HEK293 (cell line): ENCODE measurements around the gene ARL15.

Experiments
- CTCF ChIA-PET: fragments of 350-600 bp; formaldehyde crosslinking; extraction: SDS; loops from one replicate; lab custom pipeline; 2021; ENCODE audit warnings: antibody characterized with exemption; lab: Yijun Ruan, JAX
- POLR2A ChIA-PET: fragments of 300-600 bp; formaldehyde crosslinking; extraction: SDS; loops from one replicate; lab custom pipeline; 2020; ENCODE audit warnings: antibody characterized with exemption, inconsistent platforms; lab: Yijun Ruan, JAX
- H3K27ac ChIP-seq: fragments of 200-500 bp; sonication (Bioruptor generic); 2 replicates; pipeline ENCODE4 v1.5.1; 2014; ENCODE audit warnings: low read depth, low read length, control low read depth, inconsistent platforms; ENCODE audit errors: extremely low read depth
- H3K36me3 ChIP-seq, 2 experiments: fragments of 200-500 bp in 1 of 2; sonication (Bioruptor generic) in 1 of 2; 1 replicate in 1 of 2; 2 replicates in 1 of 2; pipeline ENCODE4 v1.5.1; 2014 to 2017; ENCODE audit warnings: inconsistent platforms in 2 of 2, low read length in 2 of 2; ENCODE audit not compliant: control insufficient read depth in 2 of 2, insufficient read depth in 1 of 2
- H3K4me1 ChIP-seq: fragments of 200-500 bp; sonication (Bioruptor generic); 2 replicates; pipeline ENCODE4 v1.5.1; 2014; ENCODE audit warnings: mild to moderate bottlenecking, low read length, inconsistent platforms; ENCODE audit not compliant: control insufficient read depth, insufficient read depth
- H3K4me3 ChIP-seq: 2 replicates; pipeline ENCODE4 v1.5.1; 2011; ENCODE audit warnings: low read depth, mild to moderate bottlenecking, control low read depth, low read length, moderate library complexity
- H3K9me3 ChIP-seq: fragments of 200-500 bp; sonication (Bioruptor generic); 2 replicates; pipeline ENCODE4 v1.5.1; 2014; ENCODE audit warnings: low read depth, low read length, inconsistent platforms; ENCODE audit not compliant: control insufficient read depth, insufficient read depth
- GFI1B ChIP-seq: fragments of 450-650 bp; formaldehyde crosslinking; IDR thresholded peaks from 2 replicates; pipeline ENCODE4 v1.5.1; 2016; ENCODE audit warnings: missing biosample characterization, missing genetic modification characterization
- OSR2 ChIP-seq: fragments of 450-650 bp; formaldehyde crosslinking; IDR thresholded peaks from 2 replicates; pipeline ENCODE4 v1.5.1; 2016; ENCODE audit warnings: missing biosample characterization, missing genetic modification characterization
- TCF7L2 ChIP-seq: IDR thresholded peaks from 2 replicates; pipeline ENCODE4 v1.6.1; 2011; ENCODE audit warnings: low read depth, mild to moderate bottlenecking, inconsistent platforms, low read length, moderate library complexity, borderline replicate concordance
- WT1 ChIP-seq: fragments of 450-650 bp; formaldehyde crosslinking; IDR thresholded peaks from 2 replicates; pipeline ENCODE4 v1.5.1; 2016; ENCODE audit warnings: missing biosample characterization, missing genetic modification characterization
- ZBTB1 ChIP-seq: fragments of 450-650 bp; formaldehyde crosslinking; IDR thresholded peaks from 2 replicates; pipeline ENCODE4 v1.5.1; 2016; ENCODE audit warnings: missing biosample characterization, missing genetic modification characterization
- ZEB2 ChIP-seq: fragments of 450-650 bp; formaldehyde crosslinking; IDR thresholded peaks from 2 replicates; pipeline ENCODE4 v1.5.1; 2016; ENCODE audit warnings: missing biosample characterization, missing genetic modification characterization
- ZNF184 ChIP-seq: fragments of 450-650 bp; IDR thresholded peaks from 2 replicates; pipeline ENCODE4 v1.5.1; 2018; ENCODE audit warnings: missing biosample characterization, mild to moderate bottlenecking, missing genetic modification characterization
- ZNF266 ChIP-seq: fragments of 450-650 bp; formaldehyde crosslinking; IDR thresholded peaks from 2 replicates; pipeline ENCODE4 v1.5.1; 2016; ENCODE audit warnings: missing biosample characterization, missing genetic modification characterization, low read depth
- ZNF302 ChIP-seq: fragments of 450-650 bp; formaldehyde crosslinking; IDR thresholded peaks from 2 replicates; pipeline ENCODE4 v1.5.1; 2016; ENCODE audit warnings: missing biosample characterization, missing genetic modification characterization, low read depth
- ZNF311 ChIP-seq: fragments of 450-650 bp; formaldehyde crosslinking; IDR thresholded peaks from 2 replicates; pipeline ENCODE4 v1.5.1; 2017; ENCODE audit warnings: missing biosample characterization, missing genetic modification characterization, borderline replicate concordance
- ZNF394 ChIP-seq: fragments of 450-650 bp; formaldehyde crosslinking; IDR thresholded peaks from 2 replicates; pipeline ENCODE4 v1.5.1; 2016; ENCODE audit warnings: missing biosample characterization, missing genetic modification characterization, mild to moderate bottlenecking, moderate library complexity, borderline replicate concordance
- ZNF548 ChIP-seq: fragments of 450-650 bp; formaldehyde crosslinking; IDR thresholded peaks from 2 replicates; pipeline ENCODE4 v1.5.1; 2016; ENCODE audit warnings: missing biosample characterization, missing genetic modification characterization
- ZNF558 ChIP-seq: fragments of 450-650 bp; formaldehyde crosslinking; IDR thresholded peaks from 2 replicates; pipeline ENCODE4 v1.5.1; 2016; ENCODE audit warnings: missing biosample characterization, missing genetic modification characterization
- ZNF626 ChIP-seq: fragments of 450-650 bp; sonication (Bioruptor Pico); formaldehyde crosslinking; IDR thresholded peaks from 2 replicates; pipeline ENCODE4 v1.5.1; 2018; ENCODE audit warnings: missing biosample characterization, missing genetic modification characterization, inconsistent platforms
- ZNF629 ChIP-seq: fragments of 450-650 bp; formaldehyde crosslinking; IDR thresholded peaks from 2 replicates; pipeline ENCODE4 v1.5.1; 2017; ENCODE audit warnings: missing biosample characterization, missing genetic modification characterization
- ZNF654 ChIP-seq: fragments of 450-650 bp; formaldehyde crosslinking; IDR thresholded peaks from 2 replicates; pipeline ENCODE4 v1.5.1; 2016; ENCODE audit warnings: low read depth, missing biosample characterization, missing genetic modification characterization
- ZNF658 ChIP-seq: fragments of 450-650 bp; formaldehyde crosslinking; IDR thresholded peaks from 2 replicates; pipeline ENCODE4; 2016; ENCODE audit warnings: missing biosample characterization, missing genetic modification characterization
- ZNF768 ChIP-seq: fragments of 450-650 bp; formaldehyde crosslinking; IDR thresholded peaks from 2 replicates; pipeline ENCODE4 v1.5.1; 2018; ENCODE audit warnings: missing biosample characterization, mild to moderate bottlenecking, missing genetic modification characterization
- TF ChIP-seq, protein P1 (sequence below): fragments of 450-650 bp; formaldehyde crosslinking; IDR thresholded peaks from 2 replicates; pipeline ENCODE4 v1.5.1; 2016; ENCODE audit warnings: missing biosample characterization, missing genetic modification characterization
- TF ChIP-seq, protein P2 (sequence below): fragments of 450-650 bp; formaldehyde crosslinking; IDR thresholded peaks from 2 replicates; pipeline ENCODE4 v1.5.1; 2016; ENCODE audit warnings: missing biosample characterization, missing genetic modification characterization
- TF ChIP-seq, protein P3 (sequence below): fragments of 450-650 bp; formaldehyde crosslinking; IDR thresholded peaks from 2 replicates; pipeline ENCODE4 v1.5.1; 2017; ENCODE audit warnings: missing biosample characterization, missing genetic modification characterization
- TF ChIP-seq, protein P4 (sequence below): fragments of 450-650 bp; formaldehyde crosslinking; IDR thresholded peaks from 2 replicates; pipeline ENCODE4 v1.5.1; 2017; ENCODE audit warnings: missing biosample characterization, missing genetic modification characterization

ARL15 gene

DNA sequence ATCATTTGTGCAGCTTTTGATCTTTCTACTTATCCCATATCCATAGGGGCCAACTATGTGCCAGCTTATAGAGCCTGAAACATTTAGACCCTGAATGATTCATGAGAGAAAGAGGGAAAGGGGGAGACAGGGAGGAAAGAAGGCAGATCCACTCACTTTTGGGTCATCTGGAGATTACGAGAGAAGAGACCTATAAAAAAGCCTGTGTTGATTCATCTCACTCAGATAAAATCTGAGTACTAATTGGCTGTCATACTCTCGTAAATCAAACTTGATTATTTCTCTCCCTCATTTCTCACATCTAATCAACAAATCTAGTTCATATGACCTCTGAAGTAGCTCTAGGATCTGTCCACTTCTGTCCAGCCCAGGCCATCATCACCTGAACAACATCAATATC, 137.1 kb downstream of the ARL15 start:
- TF ChIP-seq OSR2 (peak; percentile 16; the same call in 1 of the 2 replicates), ZBTB1 (no peak), ZNF629 (tag by site-specific recombination) (no peak), TCF7L2 (0 out of 2 replicates have a peak, but pooled peaks have one; percentile 23), WT1 (tag by site-specific recombination) (0 out of 2 replicates have a peak, but pooled peaks have one; percentile 31)
- TF ChIP-seq, protein P1, sequence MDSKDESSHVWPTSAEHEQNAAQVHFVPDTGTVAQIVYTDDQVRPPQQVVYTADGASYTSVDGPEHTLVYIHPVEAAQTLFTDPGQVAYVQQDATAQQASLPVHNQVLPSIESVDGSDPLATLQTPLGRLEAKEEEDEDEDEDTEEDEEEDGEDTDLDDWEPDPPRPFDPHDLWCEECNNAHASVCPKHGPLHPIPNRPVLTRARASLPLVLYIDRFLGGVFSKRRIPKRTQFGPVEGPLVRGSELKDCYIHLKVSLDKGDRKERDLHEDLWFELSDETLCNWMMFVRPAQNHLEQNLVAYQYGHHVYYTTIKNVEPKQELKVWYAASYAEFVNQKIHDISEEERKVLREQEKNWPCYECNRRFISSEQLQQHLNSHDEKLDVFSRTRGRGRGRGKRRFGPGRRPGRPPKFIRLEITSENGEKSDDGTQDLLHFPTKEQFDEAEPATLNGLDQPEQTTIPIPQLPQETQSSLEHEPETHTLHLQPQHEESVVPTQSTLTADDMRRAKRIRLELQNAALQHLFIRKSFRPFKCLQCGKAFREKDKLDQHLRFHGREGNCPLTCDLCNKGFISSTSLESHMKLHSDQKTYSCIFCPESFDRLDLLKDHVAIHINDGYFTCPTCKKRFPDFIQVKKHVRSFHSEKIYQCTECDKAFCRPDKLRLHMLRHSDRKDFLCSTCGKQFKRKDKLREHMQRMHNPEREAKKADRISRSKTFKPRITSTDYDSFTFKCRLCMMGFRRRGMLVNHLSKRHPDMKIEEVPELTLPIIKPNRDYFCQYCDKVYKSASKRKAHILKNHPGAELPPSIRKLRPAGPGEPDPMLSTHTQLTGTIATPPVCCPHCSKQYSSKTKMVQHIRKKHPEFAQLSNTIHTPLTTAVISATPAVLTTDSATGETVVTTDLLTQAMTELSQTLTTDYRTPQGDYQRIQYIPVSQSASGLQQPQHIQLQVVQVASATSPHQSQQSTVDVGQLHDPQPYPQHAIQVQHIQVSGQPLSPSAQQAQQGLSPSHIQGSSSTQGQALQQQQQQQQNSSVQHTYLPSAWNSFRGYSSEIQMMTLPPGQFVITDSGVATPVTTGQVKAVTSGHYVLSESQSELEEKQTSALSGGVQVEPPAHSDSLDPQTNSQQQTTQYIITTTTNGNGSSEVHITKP, result 0 out of 2 replicates have a peak, but pooled peaks have one; percentile 9
- TF ChIP-seq, all 188 proteins: peak for 4
- CTCF ChIA-PET, result interaction anchor here (0.5 to 0.7 kb wide), 3 partner anchors 44 to 1613 kb away, joined by 3 read pairs; no protein-coding TSS in a partner anchor
- Histone ChIP-seq H3K4me1 (no peaks in the 10 kb centered on the region), H3K4me3 (no peak overlapping the region), H3K9me3 (no peaks in the 10 kb centered on the region), H3K36me3 (no peaks in the 10 kb centered on the region), H3K27ac (no peak overlapping the region)
- POLR2A ChIA-PET, result no interaction called here

DNA sequence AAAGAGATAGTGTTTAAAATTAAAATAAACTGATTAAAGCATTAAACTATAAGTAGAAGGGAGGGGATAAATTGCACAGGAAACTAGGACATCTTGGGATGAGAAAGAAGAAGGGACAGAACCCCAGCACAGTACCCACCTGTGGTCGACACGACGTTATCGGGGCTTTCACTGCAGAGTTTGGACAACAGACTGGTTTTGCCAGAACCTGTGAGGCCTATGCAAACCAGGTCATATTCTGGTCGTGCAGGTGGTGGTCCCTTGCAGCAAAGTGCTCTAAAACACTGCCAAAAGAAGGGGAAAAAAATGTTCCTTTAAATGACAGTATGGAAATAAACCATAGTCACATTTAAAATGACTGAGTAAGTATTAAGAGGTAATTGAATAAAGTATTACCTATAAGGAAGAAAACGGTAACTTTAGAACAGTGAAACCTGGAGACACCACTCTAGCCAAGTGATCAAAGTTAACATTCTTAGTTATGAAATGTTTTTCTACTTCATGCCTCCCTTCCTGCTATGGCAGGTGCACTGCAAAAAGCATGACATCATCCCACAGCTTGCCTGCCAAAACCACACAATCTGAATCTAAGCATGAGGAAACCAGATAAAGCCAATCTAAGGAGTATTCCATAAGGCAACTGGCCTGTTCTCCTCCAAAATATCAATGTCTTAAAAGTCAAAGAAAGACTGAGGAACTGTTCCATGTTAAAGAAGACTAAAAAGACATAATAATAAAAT, 138.6 kb downstream of the ARL15 start:
- Histone ChIP-seq H3K36me3 (no peaks in the 10 kb centered on the region), H3K9me3 (no peaks in the 10 kb centered on the region), H3K27ac (no peak overlapping the region), H3K4me3 (no peak overlapping the region), H3K4me1 (no peaks in the 10 kb centered on the region)
- POLR2A ChIA-PET, result no interaction called here
- CTCF ChIA-PET, result interaction anchor here (0.6 kb wide), 1 partner anchor 57 kb away, joined by 5 read pairs; no protein-coding TSS in a partner anchor
- TF ChIP-seq ZEB2 (tag by site-specific recombination) (0 out of 2 replicates have a peak, but pooled peaks have one; percentile 34), ZNF184 (0 out of 2 replicates have a peak, but pooled peaks have one; percentile 51), ZNF266 (tag by site-specific recombination) (no peak), ZNF658 (no peak), ZNF394 (tag by site-specific recombination) (0 out of 2 replicates have a peak, but pooled peaks have one; percentile 14), OSR2 (no peak), GFI1B (tag by site-specific recombination) (0 out of 2 replicates have a peak, but pooled peaks have one; percentile 48), ZNF302 (no peak), ZNF768 (tag by site-specific recombination) (no peak), ZNF311 (tag by site-specific recombination) (no peak), ZNF629 (tag by site-specific recombination) (peak; percentile 76), ZNF548 (tag by site-specific recombination) (no peak), ZNF626 (tag by site-specific recombination) (peak; percentile 70; the same call in 1 of the 2 replicates), ZNF558 (0 out of 2 replicates have a peak, but pooled peaks have one; percentile 18), ZNF654 (tag by site-specific recombination) (peak; percentile 2; the same call in 1 of the 2 replicates)
- TF ChIP-seq, protein P2, sequence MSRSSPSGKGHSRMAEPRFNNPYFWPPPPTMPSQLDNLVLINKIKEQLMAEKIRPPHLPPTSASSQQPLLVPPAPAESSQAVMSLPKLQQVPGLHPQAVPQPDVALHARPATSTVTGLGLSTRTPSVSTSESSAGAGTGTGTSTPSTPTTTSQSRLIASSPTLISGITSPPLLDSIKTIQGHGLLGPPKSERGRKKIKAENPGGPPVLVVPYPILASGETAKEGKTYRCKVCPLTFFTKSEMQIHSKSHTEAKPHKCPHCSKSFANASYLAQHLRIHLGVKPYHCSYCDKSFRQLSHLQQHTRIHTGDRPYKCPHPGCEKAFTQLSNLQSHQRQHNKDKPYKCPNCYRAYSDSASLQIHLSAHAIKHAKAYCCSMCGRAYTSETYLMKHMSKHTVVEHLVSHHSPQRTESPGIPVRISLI (tag by site-specific recombination), result peak; percentile 63; the same call in 1 of the 2 replicates
- TF ChIP-seq, protein P3, sequence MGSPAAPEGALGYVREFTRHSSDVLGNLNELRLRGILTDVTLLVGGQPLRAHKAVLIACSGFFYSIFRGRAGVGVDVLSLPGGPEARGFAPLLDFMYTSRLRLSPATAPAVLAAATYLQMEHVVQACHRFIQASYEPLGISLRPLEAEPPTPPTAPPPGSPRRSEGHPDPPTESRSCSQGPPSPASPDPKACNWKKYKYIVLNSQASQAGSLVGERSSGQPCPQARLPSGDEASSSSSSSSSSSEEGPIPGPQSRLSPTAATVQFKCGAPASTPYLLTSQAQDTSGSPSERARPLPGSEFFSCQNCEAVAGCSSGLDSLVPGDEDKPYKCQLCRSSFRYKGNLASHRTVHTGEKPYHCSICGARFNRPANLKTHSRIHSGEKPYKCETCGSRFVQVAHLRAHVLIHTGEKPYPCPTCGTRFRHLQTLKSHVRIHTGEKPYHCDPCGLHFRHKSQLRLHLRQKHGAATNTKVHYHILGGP (tag by site-specific recombination), result no peak
- TF ChIP-seq, protein P4, sequence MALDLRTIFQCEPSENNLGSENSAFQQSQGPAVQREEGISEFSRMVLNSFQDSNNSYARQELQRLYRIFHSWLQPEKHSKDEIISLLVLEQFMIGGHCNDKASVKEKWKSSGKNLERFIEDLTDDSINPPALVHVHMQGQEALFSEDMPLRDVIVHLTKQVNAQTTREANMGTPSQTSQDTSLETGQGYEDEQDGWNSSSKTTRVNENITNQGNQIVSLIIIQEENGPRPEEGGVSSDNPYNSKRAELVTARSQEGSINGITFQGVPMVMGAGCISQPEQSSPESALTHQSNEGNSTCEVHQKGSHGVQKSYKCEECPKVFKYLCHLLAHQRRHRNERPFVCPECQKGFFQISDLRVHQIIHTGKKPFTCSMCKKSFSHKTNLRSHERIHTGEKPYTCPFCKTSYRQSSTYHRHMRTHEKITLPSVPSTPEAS (tag by site-specific recombination), result no peak
- TF ChIP-seq, protein P1, result no peak
